Astrocyte (in vitro differentiated cells and primary cell): ENCODE results near the gene FMN1.

ENCODE experiments used
- EZH2 ChIP-seq: IDR thresholded peaks from 2 replicates; pipeline ENCODE4 v1.6.1; 2012; ENCODE audit warnings: mild to moderate bottlenecking, low read length, inconsistent platforms; ENCODE audit not compliant: insufficient read depth
- TF ChIP-seq, protein P1 (sequence below): IDR thresholded peaks from 2 replicates; pipeline ENCODE4 v1.5.1; 2011; ENCODE audit warnings: low read depth, mild to moderate bottlenecking, inconsistent platforms, low read length, moderate library complexity; ENCODE audit not compliant: insufficient read depth

DNA sequence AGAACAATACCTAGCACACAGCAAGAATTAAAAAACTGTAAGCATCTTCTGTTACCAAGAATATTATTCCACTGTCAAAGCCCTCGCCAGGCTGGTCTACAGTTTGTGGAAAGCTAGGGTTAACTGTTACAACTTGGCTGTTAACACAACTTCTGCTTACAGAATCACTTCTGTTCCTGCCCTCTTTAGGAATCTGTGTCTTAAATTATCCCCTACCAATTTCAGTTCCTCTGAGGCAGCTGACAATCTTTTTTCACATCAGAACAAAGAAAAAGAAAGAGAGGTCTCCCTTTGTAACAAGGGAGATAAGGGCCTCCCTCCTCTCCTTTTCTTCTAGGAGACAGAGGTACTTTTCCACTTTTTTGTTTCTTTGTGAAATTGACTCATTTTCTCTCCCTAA is 188.9 kb downstream of the FMN1 start:
- TF ChIP-seq, protein P1, sequence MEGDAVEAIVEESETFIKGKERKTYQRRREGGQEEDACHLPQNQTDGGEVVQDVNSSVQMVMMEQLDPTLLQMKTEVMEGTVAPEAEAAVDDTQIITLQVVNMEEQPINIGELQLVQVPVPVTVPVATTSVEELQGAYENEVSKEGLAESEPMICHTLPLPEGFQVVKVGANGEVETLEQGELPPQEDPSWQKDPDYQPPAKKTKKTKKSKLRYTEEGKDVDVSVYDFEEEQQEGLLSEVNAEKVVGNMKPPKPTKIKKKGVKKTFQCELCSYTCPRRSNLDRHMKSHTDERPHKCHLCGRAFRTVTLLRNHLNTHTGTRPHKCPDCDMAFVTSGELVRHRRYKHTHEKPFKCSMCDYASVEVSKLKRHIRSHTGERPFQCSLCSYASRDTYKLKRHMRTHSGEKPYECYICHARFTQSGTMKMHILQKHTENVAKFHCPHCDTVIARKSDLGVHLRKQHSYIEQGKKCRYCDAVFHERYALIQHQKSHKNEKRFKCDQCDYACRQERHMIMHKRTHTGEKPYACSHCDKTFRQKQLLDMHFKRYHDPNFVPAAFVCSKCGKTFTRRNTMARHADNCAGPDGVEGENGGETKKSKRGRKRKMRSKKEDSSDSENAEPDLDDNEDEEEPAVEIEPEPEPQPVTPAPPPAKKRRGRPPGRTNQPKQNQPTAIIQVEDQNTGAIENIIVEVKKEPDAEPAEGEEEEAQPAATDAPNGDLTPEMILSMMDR: no peak
- TF ChIP-seq EZH2: no peak
